Astrocyte of the hippocampus (primary cell): ENCODE results near the gene TRMT2A.

Experiments used
- DNase-seq: peaks from one replicate; pipeline ENCODE4 v3.0.0; 2011; ENCODE audit warnings: low read depth, low spot score

Gene TRMT2A

DNA sequence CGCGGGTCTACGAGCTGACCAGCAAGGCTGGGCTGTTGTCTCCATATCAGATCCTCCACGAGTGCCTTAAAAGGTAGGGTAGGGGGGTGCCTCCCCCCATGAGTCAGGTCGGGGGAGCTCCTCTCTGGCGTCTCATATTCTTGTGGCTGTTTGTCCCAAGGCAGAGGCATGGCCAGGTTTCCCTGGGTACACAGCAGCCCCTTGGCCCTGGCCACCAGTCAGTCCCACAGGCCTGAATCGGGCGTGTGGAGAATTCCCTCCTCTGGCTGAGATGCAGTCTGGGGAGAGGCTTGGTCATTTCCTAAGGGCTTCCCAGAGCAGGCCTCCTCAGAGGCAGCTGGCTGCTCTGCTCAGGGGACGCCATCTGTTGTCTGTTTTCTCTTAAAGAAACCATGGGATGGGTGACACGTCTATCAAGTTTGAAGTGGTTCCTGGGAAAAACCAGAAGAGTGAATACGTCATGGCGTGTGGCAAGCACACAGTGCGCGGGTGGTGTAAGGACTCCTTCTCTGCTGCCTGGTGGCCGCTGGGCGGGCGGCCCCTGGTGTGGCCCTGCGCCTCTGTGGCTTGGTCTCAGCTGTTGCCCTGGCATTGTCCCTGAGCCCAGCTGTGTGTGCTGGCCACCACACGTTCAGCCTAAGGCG is 10.7 kb downstream of the TRMT2A start:
- no peak for DNase-seq

DNA sequence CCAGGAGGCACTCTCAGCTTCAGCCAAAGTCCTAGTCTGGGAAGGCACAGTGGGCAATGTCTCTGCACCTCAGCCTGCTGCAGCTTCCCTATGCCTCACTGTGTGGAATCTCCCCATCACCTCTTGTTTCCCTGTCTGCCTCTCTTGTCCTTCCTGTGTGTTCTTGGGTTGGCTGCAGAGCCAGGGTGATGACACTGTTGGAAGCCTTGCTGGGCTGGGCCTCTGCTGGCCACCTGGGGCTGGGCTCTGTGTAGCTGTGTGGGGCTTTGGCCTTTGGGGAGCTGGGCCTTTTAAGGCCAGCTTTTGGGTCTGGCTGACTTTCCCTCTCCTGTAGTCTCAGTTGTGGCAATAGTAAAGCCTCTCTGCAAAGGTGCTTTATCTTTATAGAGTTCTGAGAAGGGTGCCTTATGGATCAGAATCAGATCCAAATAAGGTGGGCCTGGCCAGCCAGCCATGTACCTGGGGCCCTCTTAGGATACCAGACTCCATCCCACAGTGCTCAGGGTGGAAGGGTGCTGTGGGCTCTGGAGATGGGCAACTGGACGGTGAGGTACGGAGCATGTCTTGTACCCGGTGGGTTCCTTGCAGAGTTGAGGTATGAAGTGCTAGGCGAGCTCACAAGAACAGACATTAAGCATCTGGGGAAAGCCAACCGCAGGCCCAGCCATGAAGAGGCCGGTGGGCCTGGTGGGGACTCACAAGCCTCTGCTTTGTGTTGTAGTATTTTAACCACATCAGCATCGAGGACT is 11.4 kb downstream of the TRMT2A start:
- no peak for DNase-seq

DNA sequence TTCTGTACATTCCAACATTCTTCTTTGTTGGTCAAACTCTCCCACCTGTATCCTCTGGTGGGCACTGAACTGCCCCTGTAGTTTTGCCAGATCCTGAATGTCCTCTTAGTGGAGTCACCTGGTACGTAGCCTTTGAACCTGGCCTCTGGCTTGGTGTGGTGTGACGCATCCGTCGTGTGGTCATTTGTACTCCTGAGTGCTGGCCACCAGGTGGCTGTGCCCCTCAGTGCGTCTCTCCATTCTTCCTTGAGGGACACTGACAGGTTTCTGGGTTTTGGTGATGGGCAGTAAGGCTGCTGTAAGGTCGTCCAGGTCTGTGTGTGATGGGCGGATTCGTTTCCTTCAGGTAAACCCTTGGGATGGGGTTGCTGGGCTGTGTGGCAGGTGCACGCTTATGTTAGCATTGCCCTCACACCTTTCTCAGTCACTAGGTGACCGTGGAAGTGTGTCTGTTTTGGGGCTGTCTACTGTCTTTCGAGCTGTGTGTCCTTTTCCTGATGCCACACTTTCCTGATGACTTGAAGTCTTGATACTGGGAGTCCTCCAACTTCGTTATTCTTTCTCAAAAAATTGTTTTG is 14.7 kb downstream of the TRMT2A start:
- no peak for DNase-seq

DNA sequence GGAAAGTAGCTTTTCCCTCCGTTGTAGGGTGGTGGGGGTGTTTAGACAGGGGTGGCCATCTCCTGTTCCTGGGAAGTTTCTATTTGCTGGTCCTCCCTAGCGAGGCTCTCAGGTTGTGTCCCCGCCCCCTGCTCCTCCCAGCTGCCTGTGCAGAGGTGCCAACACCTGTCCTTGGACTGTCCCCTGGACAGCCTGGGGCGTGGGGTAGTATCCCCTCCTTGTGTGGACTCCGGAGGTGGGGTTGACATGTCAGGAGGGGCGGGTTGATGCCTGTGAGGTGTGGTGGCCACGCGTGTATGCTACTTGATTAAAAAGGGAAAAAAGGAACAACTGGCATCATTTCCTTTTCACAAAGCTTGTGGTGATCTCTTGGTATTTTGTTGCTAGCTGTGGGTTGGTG is 15.4 kb downstream of the TRMT2A start:
- DNase-seq, result no peak

DNA sequence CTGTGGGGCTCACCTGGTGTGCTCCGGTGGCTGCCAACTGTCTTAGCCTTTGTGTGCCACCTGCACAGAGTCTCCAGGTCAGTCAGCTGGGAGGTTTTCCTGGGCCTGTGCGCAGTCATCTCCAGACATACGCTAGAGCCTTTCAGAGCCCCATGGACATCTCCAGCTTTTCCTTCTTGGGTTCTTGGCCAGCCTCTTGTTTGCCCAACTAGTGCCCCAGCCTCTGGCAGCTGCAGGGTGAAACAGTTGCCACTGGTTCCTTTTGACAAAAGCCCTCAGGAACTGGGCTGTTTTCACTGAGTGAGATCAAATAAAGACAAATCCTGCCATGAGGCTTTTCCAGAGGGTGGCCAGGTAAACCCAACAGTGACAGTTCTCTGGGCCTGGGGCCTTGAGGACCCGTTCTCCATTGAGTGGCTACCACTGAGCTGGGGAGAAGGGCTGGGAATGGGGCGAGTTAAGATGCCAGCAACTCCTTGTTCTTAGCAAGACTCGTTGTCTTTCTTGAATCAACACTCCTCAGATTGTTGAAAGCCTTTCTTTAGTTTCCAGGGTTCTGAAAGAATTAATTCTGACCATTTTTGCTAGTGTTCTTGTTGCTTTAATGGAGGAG is 17.8 kb downstream of the TRMT2A start:
- DNase-seq, result no peak

DNA sequence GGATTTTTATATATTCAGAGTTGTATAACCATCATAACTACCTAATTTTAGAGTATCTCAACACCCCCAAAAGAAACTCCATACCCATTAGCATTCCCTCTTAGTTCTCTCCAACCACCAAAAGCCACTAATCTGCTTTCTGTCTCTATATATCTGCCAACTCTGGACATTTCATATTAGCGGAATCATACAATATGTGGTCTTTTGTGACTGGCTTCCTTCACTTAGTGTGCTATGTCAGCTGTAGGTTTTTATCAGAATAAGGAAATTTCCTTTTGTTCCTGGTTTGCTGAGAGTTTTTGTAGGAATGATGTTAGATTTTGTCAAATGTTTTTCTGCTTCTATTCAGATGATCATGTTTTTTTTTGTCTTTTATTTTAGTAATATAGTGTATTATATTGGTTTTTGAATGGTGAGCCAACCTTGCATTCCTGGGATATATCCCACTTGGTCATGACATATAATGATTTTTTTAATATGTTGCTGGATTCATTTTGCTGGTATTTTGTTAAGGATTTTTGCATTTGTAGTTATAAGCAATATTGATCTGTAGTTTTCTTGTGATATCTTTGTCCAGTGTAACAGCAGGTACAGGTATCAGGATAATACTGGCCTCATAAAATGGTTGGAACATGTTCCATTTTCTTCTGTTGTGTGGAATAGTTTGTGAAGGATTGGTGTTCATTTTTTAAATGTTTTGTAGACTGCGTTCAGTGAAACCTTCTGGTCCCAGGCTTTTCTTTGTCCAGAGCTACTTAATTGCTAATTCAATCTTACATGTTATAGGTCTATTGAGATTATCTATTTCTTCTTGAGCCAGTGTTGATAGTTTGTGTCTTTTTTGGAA is 20.2 kb downstream of the TRMT2A start:
- DNase-seq, result no peak

DNA sequence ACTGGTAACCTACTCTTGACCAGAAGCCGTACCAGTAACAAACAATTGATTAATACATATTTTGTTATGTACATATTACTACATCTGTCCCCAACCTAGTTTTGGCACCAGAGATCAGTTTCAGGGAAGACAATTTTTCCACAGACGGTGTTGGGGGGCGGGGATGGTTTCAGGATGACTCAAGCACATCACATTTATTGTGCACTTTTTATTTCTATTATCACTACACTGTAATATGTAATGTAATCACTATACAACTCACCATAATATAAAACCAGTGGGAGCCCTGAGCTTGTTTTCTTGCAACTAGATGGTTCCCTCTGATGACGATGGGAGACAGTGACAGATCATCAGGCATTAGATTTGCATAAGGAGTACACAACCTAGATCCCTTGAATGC is 21.5 kb downstream of the TRMT2A start:
- DNase-seq, result no peak

DNA sequence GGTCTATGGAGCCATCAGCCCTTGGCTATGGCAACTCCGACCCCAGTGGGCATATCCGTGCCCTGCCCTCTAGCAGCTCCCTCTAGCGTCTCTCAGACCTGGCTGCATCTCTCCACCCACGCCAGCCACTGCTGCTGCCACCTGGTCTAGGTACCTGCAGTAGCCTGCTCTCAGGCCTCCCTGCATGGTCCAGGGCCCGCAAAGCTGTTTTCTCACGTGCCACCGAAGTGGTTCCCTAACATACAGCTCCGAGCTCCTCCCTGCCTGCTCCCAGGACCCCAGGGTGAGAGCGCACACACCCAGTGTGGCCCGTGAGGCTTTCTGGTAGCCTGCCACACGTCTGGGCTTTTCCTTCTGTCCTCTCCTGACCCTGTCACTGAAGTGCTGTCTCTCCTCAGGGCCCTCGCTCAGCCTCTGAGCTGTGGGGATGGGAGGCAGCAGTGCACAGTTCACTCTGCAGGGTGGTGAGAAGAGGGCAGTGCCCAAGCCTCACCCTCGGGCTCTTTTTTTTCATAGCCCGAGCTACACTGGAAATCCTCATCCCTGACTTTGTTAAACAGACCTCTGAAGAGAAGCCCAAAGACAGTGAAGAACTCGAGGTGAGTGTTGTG is 22.7 kb downstream of the TRMT2A start:
- DNase-seq, result no peak

DNA sequence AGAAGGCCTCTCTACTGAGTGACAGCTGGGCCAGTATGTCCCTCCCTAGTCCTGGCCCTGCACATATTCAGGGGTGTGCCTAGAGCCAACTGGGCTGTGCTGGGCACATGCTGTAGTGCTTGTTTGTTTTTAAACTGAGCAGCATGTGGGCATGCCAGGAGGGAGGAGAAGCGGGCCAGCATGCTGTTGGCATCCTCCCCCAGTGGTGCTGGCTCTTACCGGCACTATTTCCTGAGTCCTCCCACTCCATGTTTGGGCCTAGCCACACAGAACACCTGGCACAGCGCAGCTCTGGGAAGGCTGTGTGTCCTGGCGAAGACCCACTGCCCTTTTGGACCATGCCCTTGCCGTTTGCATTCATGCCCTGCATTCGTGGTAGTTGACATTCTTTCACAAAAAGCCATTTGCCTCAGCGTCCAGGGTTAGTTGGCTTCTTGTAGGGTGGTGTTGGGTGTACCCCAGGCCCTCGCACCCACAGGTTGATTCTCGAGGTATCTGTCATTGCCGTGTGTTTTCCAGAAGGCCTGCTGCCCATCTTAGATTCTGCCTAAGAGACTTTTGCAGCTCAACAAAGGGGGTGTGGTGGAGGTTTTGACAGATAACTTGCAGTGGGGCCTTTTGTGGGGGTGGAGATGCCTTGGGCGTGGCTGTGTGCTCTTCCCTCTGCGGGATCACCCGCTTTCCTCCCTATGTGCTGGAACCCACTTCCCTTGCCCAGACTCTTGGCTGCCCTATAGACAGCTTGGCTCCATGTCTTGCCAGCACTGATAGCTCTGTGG is 23.4 kb downstream of the TRMT2A start:
- no peak for DNase-seq

DNA sequence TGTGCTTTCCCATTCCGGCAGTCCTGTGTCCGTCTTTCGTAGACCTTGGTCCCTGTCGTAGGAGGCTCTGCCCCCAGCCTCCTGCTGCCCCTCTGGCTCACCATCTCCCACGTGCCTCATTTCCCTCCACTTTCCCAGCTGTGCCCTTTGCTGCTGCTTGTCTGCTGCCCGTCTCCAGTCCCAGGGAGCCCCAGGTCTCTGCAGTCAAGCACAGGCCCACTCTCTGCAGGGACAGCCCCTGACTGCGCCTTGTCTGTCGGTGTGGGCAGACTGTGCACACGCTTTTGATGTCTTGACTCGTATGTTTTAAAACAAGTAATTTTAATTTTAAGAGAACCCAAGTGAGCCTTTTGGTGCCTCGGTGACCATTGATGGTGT is 24.6 kb downstream of the TRMT2A start:
- DNase-seq, result no peak

DNA sequence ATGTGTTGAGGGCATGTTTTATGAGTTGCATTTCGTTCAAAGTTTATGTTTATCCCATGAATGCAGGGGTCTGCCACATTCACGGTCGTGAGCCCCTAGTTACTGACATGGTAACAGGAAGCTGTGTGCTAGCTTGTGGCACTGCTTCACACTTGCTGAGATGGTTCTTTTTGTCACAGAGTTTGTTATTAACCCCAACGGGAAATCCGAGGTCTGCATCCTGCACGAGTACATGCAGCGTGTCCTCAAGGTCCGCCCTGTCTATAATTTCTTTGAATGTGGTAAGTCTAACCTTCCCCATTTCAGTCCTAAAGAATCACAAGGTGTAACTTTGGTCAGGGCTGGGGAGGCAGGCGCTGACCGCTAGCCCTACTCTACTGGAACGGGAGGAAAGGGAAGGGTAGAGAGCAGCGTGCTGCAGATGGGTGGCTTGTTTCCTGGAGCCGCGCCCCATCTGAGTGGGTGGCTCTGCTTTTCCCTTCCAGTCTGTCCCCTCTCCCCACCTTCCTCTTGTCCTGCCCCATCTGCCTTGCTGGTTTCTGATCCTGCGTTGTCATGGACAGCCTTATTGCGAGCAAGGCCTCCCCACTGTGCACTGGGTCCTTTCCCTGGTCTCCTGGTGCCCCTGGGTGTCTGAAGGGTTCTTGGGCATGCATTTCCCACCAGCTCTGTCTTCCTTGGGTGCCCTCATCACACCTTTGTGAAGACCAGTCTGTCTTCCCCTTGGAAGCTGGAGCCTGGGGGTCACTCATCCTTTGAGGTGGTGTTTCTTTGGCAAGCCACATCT is 25.1 kb downstream of the TRMT2A start:
- DNase-seq, result no peak

DNA sequence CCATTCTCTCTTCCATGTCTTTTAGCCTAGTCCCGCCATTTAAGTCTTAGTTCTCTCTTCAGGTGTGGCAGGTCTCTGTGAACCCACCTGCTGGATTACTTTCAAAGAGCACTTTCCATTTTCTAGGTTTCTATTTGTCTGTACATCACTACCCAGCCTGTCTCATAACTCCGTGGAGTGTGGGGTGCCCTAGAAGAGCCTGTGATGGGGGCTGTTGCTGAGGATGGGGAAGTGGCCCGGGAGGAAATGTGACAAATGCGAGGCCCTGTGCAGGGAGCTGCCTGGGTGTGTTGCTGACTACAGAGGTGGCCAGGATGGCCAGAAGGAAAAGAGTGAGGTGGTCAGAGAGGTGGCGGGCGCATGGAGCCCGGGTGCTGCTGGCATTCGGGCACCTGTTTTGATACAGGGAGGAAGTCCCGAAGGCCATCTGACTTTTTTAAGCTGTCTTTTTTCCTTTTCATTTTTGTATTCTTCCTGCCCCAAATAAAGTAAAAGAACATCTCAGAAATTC is 26.2 kb downstream of the TRMT2A start:
- DNase-seq, result no peak

DNA sequence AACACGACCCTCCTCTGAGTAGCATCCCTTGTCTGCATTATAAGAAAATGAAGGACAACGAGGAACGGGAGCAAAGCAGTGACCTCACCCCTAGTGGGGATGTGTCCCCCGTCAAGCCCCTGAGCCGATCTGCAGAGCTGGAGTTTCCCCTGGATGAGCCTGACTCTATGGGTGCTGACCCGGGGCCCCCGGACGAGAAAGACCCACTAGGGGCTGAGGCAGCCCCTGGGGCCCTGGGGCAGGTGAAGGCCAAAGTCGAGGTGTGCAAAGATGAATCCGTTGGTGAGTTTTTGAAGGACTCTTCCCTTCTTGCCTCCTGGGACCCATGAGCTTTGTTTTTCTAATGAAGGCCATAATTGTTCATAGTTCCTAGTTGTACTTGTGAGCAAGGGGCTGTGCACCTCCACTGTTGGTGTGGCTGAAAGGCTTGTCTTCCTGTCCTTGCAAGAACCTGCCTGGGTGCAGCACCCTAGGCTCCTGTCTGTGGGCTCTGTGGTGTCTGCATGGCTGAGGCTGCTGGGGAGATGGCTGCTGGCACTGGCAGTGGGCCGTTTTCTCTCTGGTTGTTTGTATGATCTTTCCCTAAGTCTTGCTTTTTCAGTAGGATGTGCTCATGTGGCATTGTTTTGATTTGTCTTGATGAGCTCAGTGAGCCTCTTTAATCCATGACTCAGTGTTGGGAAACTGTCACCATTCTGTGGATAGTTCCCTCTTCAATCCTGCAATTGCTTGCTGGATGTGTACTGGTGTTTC is 26.9 kb downstream of the TRMT2A start:
- no peak for DNase-seq

DNA sequence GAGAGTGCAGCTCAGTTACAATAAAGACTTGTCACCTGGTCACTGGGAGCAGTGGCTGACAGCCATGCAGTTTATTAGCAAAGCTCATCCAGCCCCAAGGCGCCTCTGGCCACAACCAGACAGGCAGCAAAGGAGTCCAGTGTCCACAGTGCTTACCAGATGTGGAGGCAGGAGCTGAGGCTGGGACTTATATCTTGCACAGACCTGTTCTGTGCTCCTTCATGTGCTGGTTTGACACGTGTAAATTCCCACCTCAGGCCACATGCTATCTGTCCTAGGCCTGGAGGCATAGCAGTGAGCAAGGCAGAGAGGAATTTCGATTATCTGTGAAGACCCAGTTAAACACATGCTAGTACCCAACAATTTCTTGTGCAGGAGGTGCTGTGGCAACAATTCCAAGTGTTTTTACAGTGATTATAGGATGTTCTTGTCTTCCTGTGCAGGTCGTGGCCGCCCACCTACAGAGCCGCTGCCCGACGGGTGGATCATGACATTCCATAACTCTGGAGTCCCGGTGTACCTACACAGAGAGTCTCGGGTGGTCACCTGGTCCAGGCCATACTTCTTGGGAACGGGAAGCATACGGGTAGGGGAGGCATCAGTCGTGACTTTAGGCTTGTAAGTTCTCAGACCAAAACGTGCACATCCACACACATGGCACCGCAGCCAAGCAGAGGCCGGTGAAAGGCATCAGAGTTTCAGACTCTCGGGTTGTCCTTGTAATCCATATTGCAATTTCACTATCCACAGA is 27.6 kb downstream of the TRMT2A start:
- DNase-seq, result no peak

DNA sequence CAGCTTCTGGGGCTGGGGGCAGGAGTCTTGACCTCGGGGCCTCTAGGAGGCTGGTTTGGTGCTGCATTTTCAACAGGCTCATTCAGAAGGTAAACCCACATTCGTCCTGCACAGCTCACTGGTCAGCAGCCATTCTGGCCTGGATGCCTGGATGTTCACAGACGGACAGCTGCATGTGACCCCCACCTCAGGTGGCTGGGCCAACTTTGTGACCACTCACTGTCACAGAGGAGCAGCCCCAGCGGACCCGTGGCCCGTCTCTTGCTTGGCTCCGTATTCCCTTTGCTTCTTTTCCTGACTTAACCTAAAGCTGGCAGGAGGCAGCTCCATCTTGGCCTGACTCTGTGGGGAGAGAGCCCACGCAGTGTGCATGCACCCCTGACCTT is 28.8 kb downstream of the TRMT2A start:
- no peak for DNase-seq

DNA sequence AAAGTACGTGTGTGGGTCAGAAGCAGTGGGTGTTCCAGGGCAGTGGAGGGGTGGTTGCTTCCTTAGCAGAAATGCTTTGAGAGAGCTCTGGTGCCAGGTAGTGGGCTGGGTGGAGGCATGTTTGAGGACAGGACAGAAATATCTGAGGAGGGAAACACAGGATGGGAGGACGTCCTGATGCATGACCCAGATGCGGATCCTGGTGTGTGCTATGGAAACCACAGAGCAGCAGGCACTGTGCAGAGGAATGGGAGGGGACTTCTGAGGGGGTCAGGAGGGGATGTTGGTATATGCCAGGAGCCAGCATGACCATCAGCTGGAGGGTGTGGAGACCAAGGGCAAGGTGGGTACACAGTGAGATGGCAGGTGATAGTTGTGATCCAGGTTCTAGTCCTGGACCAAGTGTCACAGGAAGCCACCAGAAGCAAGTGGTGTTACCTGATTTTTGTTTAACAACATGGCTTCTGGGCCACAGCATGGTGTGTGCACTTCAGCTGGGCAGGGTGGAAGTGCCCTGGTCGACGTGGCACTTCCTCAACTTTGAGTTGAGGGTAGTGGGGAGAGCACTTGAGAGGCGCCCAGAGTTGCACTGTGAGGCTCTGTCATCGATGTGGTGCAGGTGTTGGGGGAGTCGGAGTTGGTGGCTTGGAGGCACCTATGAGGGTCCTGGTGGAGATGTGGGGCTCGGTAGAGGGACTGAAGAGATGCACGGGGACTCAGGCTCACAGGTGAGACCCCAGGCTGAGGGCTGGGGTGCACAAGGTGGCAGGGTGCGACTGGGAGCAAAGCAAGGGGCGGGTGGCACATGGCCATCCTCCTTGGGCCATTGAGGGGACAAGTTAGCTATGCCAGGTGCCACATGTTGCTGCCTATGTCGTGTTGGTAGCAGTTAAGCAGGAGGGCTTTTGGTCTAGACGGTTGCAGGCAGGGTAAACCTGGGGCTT is 29.4 kb downstream of the TRMT2A start:
- no peak for DNase-seq

DNA sequence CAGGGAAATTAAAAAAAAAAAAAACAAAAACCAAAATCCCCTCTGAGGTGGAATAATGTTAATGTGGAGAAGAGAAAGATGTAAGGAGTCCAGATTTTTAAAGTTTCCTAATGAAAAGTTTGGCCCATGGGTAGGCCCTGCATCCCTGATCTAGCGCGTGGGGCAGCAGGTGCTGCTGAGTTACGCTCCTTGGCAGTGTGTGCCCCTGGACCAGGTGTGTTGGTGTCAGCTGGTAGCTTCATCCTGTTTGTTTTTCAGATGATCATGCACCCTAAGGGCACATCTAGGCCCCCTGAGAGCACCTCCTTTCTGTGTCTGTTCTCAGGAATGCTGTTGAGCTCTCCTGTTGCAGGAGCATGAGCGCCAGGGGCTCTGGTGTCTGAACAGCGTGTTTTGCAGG is 30.3 kb downstream of the TRMT2A start:
- no peak for DNase-seq
